ENCODE data around the gene CPE. TPM values are rescaled to one million over a fixed set of nuclear protein-coding genes. Genes with fewer than 3 reads are reported as not detected.

CPE gene
- total and polyA plus RNA-seq, 2 of the 4 experiments (the other 2 are of a cell fraction) = 3.6 to 13.5 TPM

DNA sequence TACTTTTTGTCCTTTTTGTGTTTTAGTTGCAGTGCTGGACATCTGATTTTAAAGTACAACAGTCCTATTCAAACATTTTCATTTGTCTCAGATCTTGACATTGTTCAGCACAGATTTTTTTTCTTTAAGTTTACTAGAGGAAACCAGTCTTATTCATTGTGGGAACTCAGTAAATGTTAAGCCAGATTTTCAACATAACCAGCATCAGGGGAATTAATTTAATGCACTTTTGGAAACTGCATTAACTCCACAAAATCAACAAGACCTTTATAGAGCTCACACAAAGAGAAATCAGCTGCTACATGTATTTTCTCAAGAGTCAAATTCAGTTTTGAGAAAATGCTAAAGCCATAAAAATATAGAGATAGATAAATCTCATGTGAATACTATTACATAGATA, 9.9 kb downstream of the CPE start:
- Histone ChIP-seq H4K91ac (ENCODE audit: insufficient read depth, low read depth, low read length) (no peak overlapping the region), H3K79me1 (ENCODE audit: low read depth in 1 of 2, low read length in 2 of 2) (no peaks in the 10 kb centered on the region), H3K56ac (ENCODE audit: extremely low read depth, insufficient read depth, low read length) (no peak overlapping the region), H3K9me3 (ENCODE audit: control insufficient read depth, insufficient read depth, low read length) (no peaks in the 10 kb centered on the region), H3K4me3 (ENCODE audit: insufficient read depth, low read depth, low read length) (no peak overlapping the region), H4K20me1 (ENCODE audit: insufficient read depth, low read length) (no peaks in the 10 kb centered on the region), H3K4ac (ENCODE audit: low read depth, low read length) (no peak overlapping the region), H4K5ac (ENCODE audit: low read depth, low read length) (no peak overlapping the region), H2AK9ac (replicated peaks; ENCODE audit: low read depth, low read length, poor library complexity) (no peak overlapping the region), H3K27ac (ENCODE audit: insufficient read depth, low read length) (no peak overlapping the region), H3K4me2 (ENCODE audit: low read depth, low read length) (no peak overlapping the region), H3K27me3 (ENCODE audit: control insufficient read depth, insufficient read depth, low read length) (no peaks in the 10 kb centered on the region), H2BK5ac (ENCODE audit: low read depth, low read length, poor library complexity, severe bottlenecking) (no peak overlapping the region), H3K18ac (ENCODE audit: low read depth, low read length) (no peak overlapping the region), H3K9ac (ENCODE audit: low read depth, low read length) (no peak overlapping the region), H4K8ac (ENCODE audit: low read depth in 2 of 2, low read length in 2 of 2) (no peak overlapping the region), H2BK20ac (ENCODE audit: low read depth, low read length) (no peak overlapping the region), H2AFZ (replicated peaks; ENCODE audit: low read length, poor library complexity) (no peak overlapping the region), H2BK15ac (ENCODE audit: low read depth, low read length) (no peak overlapping the region), H3K23ac (ENCODE audit: low read depth, low read length) (no peak overlapping the region), H2AK5ac (ENCODE audit: low read depth, low read length) (no peak overlapping the region), H2BK120ac (ENCODE audit: low read depth, low read length) (no peak overlapping the region), H3K36me3 (ENCODE audit: control insufficient read depth, insufficient read depth, low read length) (no peaks in the 10 kb centered on the region), H3K14ac (replicated peaks; ENCODE audit: low read depth, low read length) (no peak overlapping the region), H3K9me1 (ENCODE audit: insufficient read depth, low read length) (no peaks in the 10 kb centered on the region), H3K4me1 (ENCODE audit: control insufficient read depth, insufficient read depth, low read length) (no peaks in the 10 kb centered on the region)
- in situ Hi-C loops (cut with MboI; ENCODE audit: low sequenced_read_pairs) (no loop called here), intact Hi-C loops (cut with micrococcal nuclease) (no loop called here), dilution Hi-C loops (cut with HindIII; ENCODE audit: low sequenced_read_pairs, unreplicated experiment) (no loop called here)
- POLR2A ChIA-PET (ENCODE audit: unreplicated experiment) = no interaction called here
- CTCF ChIA-PET = interaction anchor here (1.2 kb wide), 1 partner anchor 10 kb away, joined by 5 read pairs; the partner anchor contains the start of gene CPE
- ATAC-seq (ENCODE audit: low read depth) = no peak
- TF ChIP-seq MAFK (IDR thresholded peaks at IDR 0.05; ENCODE audit: low read depth, low read length) = no peak
- no peak for TF ChIP-seq NFE2L2 (IDR thresholded peaks at IDR 0.05; ENCODE audit: low read depth, low read length)
- TF ChIP-seq, protein P1, sequence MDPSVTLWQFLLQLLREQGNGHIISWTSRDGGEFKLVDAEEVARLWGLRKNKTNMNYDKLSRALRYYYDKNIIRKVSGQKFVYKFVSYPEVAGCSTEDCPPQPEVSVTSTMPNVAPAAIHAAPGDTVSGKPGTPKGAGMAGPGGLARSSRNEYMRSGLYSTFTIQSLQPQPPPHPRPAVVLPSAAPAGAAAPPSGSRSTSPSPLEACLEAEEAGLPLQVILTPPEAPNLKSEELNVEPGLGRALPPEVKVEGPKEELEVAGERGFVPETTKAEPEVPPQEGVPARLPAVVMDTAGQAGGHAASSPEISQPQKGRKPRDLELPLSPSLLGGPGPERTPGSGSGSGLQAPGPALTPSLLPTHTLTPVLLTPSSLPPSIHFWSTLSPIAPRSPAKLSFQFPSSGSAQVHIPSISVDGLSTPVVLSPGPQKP (IDR thresholded peaks at IDR 0.05; ENCODE audit: borderline replicate concordance, low read depth, low read length) = no peak
- no peak for TF ChIP-seq POLR2A (IDR thresholded peaks at IDR 0.05; ENCODE audit: low read depth, low read length)
- no peak for TF ChIP-seq RFX5 (IDR thresholded peaks at IDR 0.05; ENCODE audit: low read depth, low read length)
- TF ChIP-seq RAD21 (IDR thresholded peaks at IDR 0.05; ENCODE audit: low read length) = no peak
- no peak for DNase-seq
- no TSS peak for BruUV-seq (replicated peaks)
